MM.1S (cell line): Measurements from ENCODE around the gene CALD1.

ENCODE experiments used
- DNase-seq: peaks from one replicate; pipeline ENCODE4 v3.0.0-alpha.2; 2015
- H2AFZ ChIP-seq: fragments of 300-600 bp; sonication (generic); 2 replicates; pipeline ENCODE4 v1.6.0; 2016; ENCODE audit warnings: antibody characterized with exemption, low read length
- H3F3A ChIP-seq: fragments of 300-600 bp; sonication (generic); 2 replicates; pipeline ENCODE4 v1.6.1; 2016; ENCODE audit warnings: mild to moderate bottlenecking, antibody characterized with exemption, low read length, moderate library complexity, mixed read lengths; ENCODE audit not compliant: insufficient read depth
- H3K27ac ChIP-seq: fragments of 300-600 bp; sonication (generic); 2 replicates; pipeline ENCODE4 v1.5.1; 2016; ENCODE audit warnings: mild to moderate bottlenecking, low read length
- H3K27me3 ChIP-seq: fragments of 300-600 bp; sonication (generic); replicated peaks from 2 replicates; pipeline ENCODE4 v1.6.0; 2016; ENCODE audit warnings: low read length; ENCODE audit not compliant: insufficient read depth
- H3K36me3 ChIP-seq: fragments of 300-600 bp; sonication (generic); replicated peaks from 2 replicates; pipeline ENCODE4 v1.6.1; 2016; ENCODE audit warnings: mild to moderate bottlenecking, low read length, mixed read lengths; ENCODE audit not compliant: insufficient read depth
- H3K4me1 ChIP-seq: fragments of 300-600 bp; sonication (generic); 2 replicates; pipeline ENCODE4 v1.6.1; 2016; ENCODE audit warnings: low read length, mixed read lengths
- H3K4me2 ChIP-seq: fragments of 300-600 bp; sonication (generic); 2 replicates; pipeline ENCODE4 v1.6.0; 2016; ENCODE audit warnings: low read depth, low read length
- H3K4me3 ChIP-seq: fragments of 300-600 bp; sonication (generic); 2 replicates; pipeline ENCODE4 v1.5.1; 2016; ENCODE audit warnings: low read length, mixed read lengths
- H3K79me2 ChIP-seq: fragments of 300-600 bp; sonication (generic); 2 replicates; pipeline ENCODE4 v1.6.1; 2016; ENCODE audit warnings: mixed run types, low read length, mixed read lengths
- H3K9ac ChIP-seq: fragments of 300-600 bp; sonication (generic); 2 replicates; pipeline ENCODE4 v1.6.1; 2016; ENCODE audit warnings: low read length, mixed read lengths
- H3K9me2 ChIP-seq: fragments of 300-600 bp; sonication (generic); replicated peaks from 2 replicates; pipeline ENCODE4 v1.6.1; 2016; ENCODE audit warnings: mild to moderate bottlenecking, low read length, mixed read lengths; ENCODE audit not compliant: insufficient read depth
- H3K9me3 ChIP-seq: fragments of 300-600 bp; sonication (generic); replicated peaks from 2 replicates; pipeline ENCODE4 v1.6.1; 2016; ENCODE audit warnings: mild to moderate bottlenecking, low read length, mixed read lengths; ENCODE audit not compliant: insufficient read depth
- H4K20me1 ChIP-seq: fragments of 300-600 bp; sonication (generic); 2 replicates; pipeline ENCODE4 v1.6.1; 2016; ENCODE audit warnings: mild to moderate bottlenecking, low read length, moderate library complexity, mixed read lengths; ENCODE audit not compliant: insufficient read depth
- CTCF ChIP-seq: fragments of 300-600 bp; sonication (generic); IDR thresholded peaks from 2 replicates; pipeline ENCODE4 v1.5.1; 2016; ENCODE audit warnings: antibody characterized with exemption, low read length, mixed read lengths
- EZH2 ChIP-seq: fragments of 300-600 bp; sonication (generic); optimal IDR thresholded peaks from 2 replicates; pipeline ENCODE3; 2017; ENCODE audit warnings: low read depth, mild to moderate bottlenecking, antibody characterized with exemption, low read length, mixed read lengths
- EZH2phosphoT487 ChIP-seq: fragments of 300-600 bp; sonication (generic); IDR thresholded peaks from 2 replicates; pipeline ENCODE4 v1.6.1; 2018; ENCODE audit warnings: antibody characterized with exemption, low read length

Gene CALD1

GRCh38 chr7:134767520-134768168 lies 11.8 kb upstream of the CALD1 start:
- Histone ChIP-seq H3K4me3 (no peak overlapping the region), H3K4me2 (no peak overlapping the region), H3K79me2 (no peaks in the 10 kb centered on the region), H3K4me1 (no peaks in the 10 kb centered on the region), H3K9me2 (no peaks in the 10 kb centered on the region), H3F3A (no peaks in the 10 kb centered on the region), H3K9me3 (no peaks in the 10 kb centered on the region), H3K27ac (no peak overlapping the region), H2AFZ (no peak overlapping the region), H3K36me3 (no peaks in the 10 kb centered on the region), H3K9ac (no peak overlapping the region), H3K27me3 (no peaks in the 10 kb centered on the region), H4K20me1 (no peaks in the 10 kb centered on the region)
- DNase-seq, result no peak
- TF ChIP-seq CTCF (no peak), EZH2phosphoT487 (no peak), EZH2 (no peak)

- H3K27ac ChIP-seq, result no peak overlapping the region
- H3K9ac ChIP-seq, result no peak overlapping the region
These were observed 11.2 kb upstream of the CALD1 start for GRCh38 chr7:134768243-134768642.

GRCh38 chr7:134770676-134771075 lies 8.8 kb upstream of the CALD1 start:
- Histone ChIP-seq H3K36me3 (no peaks in the 10 kb centered on the region), H3K27me3 (no peaks in the 10 kb centered on the region), H3K4me1 (no peaks in the 10 kb centered on the region), H3K4me2 (no peak overlapping the region), H3K27ac (no peak overlapping the region), H2AFZ (no peak overlapping the region), H3F3A (no peaks in the 10 kb centered on the region), H3K4me3 (no peak overlapping the region), H3K79me2 (no peaks in the 10 kb centered on the region), H3K9me2 (no peaks in the 10 kb centered on the region), H4K20me1 (no peaks in the 10 kb centered on the region), H3K9me3 (no peaks in the 10 kb centered on the region), H3K9ac (no peak overlapping the region)
- no peak for TF ChIP-seq EZH2phosphoT487
- no peak for TF ChIP-seq EZH2
- DNase-seq, result no peak

More at GRCh38 chr7:134768243-134768642, 11.2 kb upstream of the CALD1 start:
- no peak overlapping the region for H3K4me2 ChIP-seq
- no peaks in the 10 kb centered on the region for H3K27me3 ChIP-seq
- H4K20me1 ChIP-seq, result no peaks in the 10 kb centered on the region
- H2AFZ ChIP-seq, result no peak overlapping the region
- H3F3A ChIP-seq, result no peaks in the 10 kb centered on the region
- H3K79me2 ChIP-seq, result no peaks in the 10 kb centered on the region
- TF ChIP-seq EZH2phosphoT487 (no peak), EZH2 (no peak), CTCF (no peak)
- DNase-seq, result no peak
- no peaks in the 10 kb centered on the region for H3K9me3 ChIP-seq
- no peaks in the 10 kb centered on the region for H3K9me2 ChIP-seq
- H3K4me3 ChIP-seq, result no peak overlapping the region
- H3K4me1 ChIP-seq, result no peaks in the 10 kb centered on the region
- H3K36me3 ChIP-seq, result no peaks in the 10 kb centered on the region

GRCh38 chr7:134771111-134771510 lies 8.3 kb upstream of the CALD1 start:
- Histone ChIP-seq H2AFZ (no peak overlapping the region), H3K27me3 (no peaks in the 10 kb centered on the region), H3F3A (no peaks in the 10 kb centered on the region), H3K4me2 (no peak overlapping the region), H3K4me1 (no peaks in the 10 kb centered on the region), H3K9ac (no peak overlapping the region), H3K9me3 (no peaks in the 10 kb centered on the region), H3K4me3 (no peak overlapping the region), H3K36me3 (no peaks in the 10 kb centered on the region), H3K79me2 (no peaks in the 10 kb centered on the region), H3K27ac (no peak overlapping the region), H4K20me1 (no peaks in the 10 kb centered on the region), H3K9me2 (no peaks in the 10 kb centered on the region)
- no peak for DNase-seq
- TF ChIP-seq EZH2 (no peak), EZH2phosphoT487 (no peak), CTCF (no peak)
